T-helper 2 cell treated with Interferon-gamma antibody and Interleukin-4, amounts not matched to agents 100 ng/mL and 5 ng/mL, for 36 hours (primary cell): Measurements from ENCODE around the gene EDNRA. TPM values are rescaled to one million over a fixed set of nuclear protein-coding genes. Genes with fewer than 3 reads are reported as not detected.

Experiments
- intact Hi-C: fragments of 100-400 bp; cut with micrococcal nuclease; formaldehyde crosslinking; loops from one replicate; pipeline ENCODE4 v1.15.1; 2023
- total RNA-seq: library from RNA; stranded (reverse); gene quantifications from 2 replicates; pipeline ENCODE4 v1.2.3, GENCODE V29; 2022

Gene EDNRA
- total RNA-seq, 1 donor from 2014 or later = not detected

DNA sequence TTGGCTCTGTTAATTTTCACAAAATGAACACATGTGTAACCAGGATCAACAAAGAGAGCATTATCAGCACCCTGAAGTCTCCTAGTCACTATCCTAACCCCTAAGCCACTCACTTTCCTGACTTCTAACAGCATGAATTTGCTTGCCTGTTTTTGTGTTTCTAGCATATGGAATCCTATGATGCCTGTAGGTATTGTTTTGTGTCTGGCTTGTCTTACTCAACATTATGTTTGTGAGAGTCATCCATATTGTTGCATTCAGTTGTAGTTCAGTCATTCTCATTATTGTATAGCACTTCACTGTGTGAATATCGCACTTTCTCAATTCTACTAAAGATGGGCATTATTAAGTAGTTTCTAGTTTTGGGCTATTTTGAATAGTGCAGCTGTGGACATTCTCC is 15.6 kb downstream of the EDNRA start:
- intact Hi-C loops = no loop called here

DNA sequence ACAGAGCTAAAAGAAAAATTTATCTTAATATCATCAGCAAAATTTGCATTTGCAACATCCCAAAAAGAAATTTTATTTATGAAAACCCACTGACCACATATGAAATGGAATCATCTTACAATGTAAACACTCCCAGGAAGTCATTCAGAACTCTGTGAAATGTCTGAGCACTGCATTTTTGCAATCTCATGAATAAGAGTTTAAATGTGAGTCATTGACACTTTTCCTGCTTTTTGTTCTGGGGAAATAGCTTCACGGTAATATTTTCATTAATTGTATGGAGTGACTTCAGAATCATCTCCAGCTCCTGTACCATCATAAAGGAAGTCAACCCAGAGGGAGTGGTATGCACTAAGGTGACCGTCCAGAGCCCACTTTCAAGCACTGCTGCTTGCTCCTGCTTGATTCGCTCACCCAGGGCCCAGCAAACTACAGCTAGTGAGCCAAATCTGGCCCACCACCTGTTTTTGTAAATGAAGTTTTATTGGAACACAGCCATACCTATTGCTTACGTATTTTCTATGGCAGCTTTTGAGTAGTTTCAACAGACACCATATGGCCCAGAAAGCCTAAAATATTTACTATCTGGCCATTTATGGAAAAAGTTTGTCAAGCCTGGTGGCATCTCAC is 17.2 kb downstream of the EDNRA start:
- intact Hi-C loops = no loop called here

DNA sequence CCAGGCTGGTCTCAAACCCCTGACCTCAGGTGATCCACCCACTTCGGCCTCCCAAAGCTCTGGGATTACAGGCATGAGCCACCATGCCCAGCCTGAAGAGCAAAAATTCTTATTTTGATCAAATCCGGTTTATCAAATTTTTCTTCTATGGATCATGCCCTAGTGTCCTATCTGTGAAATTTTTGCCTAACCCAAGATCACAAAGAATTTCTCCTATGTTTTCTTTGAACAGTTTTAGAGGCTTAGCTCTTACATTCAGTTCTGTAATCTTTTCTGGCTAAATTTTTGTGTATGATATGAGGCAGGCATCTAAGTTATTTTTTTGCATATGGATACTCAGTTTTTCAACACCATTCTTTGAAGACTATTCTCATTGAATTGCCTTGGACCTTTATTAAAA is 27.4 kb downstream of the EDNRA start:
- intact Hi-C loops = no loop called here

DNA sequence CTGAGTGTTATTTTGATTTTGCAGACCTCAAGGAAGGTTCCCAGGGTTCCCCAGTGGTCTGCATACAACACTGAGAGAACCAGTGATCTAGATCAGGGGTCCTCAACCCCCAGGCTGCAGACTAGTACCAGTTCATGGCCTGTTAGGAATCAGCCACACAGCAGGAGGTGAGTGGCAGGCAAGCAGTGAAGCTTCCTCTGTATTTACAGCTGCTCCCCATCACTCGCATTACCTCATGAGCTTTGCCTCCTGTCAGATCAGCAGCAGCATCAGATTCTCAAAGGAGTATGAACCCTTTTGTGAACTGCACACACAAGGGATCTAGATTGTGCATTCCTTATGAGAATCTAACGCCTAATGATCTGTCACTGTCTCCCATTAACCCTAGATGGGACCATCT is 28.5 kb downstream of the EDNRA start:
- intact Hi-C loops = no loop called here

DNA sequence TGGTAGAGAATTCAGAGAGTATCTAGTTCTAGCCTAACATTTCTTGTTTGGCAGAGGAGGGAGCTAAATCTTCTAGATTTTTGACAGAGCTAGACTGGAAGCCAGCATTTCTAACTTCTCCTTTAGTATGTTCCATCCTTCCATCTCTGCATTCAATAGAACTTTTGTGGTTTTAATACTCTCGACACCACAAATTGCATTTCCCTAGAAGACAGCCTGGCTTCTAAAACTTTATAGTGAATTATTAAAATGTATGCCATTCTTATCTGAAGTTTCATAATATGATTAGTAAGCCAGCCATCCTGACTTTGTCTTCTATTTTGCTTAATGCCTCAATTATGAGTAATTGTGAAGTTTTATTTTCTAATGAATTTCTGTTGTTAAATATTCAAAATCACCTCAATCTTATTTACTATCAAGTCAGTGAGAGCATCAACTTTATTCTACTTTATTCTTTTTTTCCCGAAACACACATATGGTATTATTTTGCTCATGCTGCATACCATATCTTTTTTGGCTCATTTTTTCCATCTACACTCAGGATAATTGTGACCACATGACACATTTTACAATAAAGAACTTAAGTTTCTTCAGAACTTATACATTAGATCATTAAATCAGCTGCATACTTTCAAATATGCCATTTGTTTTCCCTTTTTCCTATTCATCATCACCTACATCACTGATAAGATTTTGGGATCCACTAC is 30.2 kb downstream of the EDNRA start:
- intact Hi-C loops = no loop called here

DNA sequence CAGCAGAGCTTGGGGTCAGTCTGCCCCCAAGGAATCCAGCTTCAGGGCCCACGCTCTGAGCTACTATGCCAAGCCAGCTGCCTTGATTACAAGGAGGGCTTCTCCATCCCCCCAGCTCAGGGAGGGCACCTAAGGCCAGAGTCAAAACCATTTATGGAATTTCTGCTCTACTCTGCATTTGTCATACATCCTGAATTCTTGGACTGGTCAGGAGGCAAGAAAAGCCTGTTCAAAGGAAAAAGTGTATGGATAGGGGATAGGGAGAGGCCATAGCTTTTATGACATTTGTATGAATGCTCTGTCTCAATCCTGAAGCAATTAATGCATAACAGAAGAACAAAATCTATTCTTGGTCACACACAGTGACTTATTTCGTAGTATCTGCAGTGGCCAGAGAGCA is 32.2 kb downstream of the EDNRA start:
- intact Hi-C loops = no loop called here

DNA sequence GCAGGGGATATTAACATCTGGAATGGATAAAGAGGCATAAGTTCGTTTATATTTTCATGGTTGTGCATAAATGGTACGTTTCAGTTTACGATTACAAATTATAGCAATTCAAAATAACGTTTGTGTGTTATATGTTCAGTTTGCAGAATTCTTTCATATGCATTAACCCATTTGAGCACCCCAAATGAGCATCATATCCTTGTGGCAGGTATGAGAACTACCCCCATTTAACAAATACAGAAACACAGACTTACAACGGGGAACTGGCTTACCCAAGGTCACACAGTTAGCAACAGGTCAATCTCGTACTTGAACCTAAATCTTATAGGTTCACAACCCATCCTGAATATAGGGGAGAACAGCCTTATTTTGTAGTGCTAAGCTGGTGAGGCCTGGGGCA is 33.1 kb downstream of the EDNRA start:
- intact Hi-C loops = no loop called here

DNA sequence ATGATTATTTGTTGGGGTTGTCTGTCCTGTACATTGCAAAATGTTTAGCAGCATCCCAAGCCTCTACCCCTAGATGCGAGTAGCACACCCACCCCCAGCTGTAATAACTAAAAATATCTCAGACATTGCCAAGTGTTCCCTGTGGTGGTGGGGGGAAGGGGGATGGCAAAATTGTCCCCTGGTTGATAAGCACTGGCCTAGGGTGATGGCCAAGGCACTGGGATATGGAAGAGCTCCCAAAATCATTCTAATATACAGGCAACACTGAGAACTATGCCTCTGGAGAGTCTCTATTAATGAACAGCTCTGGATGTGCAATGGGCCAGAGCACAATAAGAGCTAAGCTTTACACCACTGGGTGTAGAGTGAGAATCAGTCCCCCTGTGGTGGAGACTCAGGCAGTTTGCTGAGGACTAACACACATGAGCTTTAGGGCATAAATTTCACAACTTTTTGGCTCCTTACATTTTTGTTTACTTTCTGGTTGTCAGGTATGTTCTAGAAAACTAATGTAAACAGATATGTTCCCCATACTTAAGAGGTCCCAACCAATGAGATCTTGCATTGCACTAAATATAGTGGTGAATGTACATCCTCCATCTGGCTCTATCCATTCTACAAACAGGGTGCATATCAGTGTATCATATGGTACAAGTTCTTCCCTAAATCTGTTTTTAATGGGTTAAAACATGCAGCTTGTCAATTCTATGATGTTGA is 34.5 kb downstream of the EDNRA start:
- intact Hi-C loops = no loop called here

DNA sequence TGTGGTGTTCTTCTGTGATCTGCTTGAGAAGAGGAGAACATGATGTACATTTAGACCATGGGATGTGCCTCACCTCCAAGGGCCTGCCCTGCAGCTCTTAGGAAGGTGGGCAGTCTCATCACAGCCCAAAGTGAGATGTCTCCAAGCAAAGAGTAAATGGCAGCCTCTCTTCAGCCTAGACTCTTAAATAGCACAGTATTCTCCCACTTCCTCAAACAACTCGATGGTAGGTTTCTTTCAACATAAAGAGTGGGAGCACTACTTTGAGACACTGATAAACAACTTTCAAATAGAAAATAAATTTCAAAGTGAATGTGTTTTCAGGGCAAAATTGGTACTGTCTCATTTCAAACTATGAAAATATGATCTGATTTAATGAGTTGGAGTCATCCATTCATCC is 35.2 kb downstream of the EDNRA start:
- intact Hi-C loops = no loop called here

DNA sequence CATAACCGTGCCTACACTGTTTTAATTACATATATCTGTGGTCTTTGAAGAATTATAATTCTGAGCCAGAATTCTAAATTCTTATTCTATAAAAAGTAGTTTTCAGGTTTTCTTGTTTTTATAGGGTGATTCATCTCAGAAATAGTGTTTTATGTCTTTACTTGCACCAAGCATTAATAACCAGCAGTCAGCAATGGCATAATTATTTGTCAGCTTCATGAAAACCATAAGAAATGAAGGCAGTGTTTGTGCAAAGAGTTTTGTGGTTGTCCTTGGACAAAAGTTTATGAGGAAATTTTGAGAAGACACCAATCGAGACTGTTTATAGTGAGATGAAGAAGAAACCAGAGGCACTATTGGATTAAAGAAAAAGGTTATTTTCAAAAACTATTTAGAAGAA is 37.2 kb downstream of the EDNRA start:
- intact Hi-C loops = loop anchor here (2.0 kb wide), 1 partner anchor 191 kb away; no protein-coding TSS in a partner anchor

DNA sequence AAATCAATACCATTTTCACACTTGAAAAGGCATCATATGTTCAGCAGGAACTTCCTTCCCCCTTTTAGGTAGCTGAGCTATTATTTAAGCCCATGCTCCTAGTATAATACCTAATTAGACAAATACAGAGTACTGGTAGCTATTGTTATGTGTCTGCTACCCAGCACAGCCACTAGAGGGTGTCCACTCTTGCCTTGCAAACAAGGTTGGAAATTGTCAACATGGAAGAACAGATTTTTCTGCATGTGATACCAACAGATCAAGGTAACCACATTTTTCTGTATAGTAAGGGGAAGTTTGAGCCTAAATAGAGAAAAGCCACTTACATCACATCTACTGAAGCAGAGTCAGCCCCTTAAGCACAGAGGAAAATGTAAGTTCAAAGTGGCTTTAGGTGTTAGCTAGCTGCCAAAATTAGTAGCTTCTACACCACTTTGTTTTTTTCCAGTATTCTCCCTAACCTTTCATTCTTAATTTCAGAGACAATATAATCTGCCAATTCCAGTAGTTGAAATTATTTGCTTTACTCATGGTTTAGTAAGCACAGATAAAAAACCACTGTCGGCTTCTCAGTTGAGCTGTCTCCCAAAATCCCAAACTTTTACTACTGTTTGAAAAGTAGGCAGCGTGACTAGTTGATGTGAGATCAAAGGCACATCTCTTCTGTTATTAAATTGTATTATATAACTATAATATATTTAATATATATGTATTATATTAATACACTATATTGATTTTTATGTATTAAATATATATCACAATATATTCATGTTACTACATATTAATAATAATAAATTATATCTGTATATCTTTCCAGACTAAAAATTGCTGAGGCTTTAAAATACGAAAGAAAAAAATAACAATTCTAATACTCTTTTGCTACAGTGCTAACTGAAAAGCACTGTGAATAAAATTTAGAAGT is 38.2 kb downstream of the EDNRA start:
- intact Hi-C loops = loop anchor here (1.0 to 2.0 kb wide), 3 partner anchors 71 to 347 kb away; no protein-coding TSS in a partner anchor

DNA sequence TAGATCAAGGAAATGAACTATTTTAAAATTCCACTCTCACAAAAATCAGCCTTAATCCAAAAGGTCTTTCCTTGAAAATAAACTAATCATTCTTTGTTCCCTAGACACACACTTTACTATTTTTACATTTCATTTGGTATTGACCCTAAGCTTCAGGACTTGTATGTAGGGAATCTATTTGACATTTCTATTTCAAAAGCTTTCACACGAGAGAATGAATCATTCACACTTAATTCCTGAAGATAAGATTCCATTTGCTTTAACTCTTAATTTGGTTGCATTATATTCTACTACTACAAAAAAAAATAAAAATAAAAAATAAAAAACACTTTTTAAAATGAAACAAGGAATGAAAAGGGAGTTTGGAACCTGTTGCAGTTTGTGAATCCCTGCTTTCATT is 43.7 kb downstream of the EDNRA start:
- intact Hi-C loops = no loop called here

DNA sequence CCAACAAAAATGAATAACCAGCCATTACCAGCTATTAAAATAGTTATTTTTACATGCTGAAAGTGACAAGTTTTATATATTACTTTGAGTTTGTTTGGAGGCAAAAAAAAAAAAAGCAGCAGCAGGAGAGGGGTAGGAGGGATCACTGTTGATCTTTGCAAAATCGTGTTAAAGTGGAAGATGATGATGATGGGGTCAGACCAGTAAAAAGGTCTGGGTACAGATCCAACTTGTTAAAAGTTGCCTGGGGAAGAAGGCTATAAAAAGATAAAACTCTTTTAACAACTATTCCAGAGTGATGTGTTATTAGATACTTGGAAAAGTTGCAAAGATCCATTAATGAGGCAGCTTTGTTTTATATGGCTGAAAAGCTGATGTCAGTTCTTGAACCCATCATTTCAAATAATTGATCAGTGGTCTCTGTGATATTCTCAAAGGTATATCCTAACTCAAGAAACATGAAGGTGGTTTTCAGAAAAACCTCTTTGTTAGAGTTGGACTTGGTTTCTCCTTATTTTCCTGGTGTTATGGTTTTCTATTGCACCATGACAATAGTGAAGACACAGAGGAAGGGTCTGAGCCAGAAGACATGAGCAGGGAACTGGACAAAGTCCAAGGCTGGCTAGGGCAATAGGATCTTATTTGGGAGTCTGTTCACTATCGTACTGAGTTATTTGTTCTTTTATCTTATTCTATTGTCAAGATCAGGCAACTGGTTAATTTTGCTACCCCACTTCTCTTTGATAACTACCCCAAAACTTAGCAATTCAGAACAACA is 44.8 kb downstream of the EDNRA start:
- intact Hi-C loops = no loop called here

DNA sequence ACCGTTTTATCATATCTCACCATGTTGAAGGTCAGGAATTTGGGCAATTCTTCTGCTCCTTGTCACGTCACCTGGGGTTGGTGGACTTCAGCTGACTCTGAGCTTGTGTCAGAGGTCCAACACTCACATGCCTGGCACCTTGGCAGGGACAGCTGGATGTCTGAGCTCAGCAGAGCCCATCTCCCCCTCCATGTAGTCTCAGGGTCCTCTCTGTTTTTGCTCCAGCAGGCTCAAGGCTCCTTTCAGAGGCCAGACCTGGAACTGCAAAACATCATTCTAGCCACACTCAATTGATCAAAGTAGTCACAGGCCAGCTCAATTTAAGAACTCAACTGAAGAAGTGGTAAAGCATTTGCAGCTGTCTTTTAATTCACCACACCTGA is 45.4 kb downstream of the EDNRA start:
- intact Hi-C loops = no loop called here

DNA sequence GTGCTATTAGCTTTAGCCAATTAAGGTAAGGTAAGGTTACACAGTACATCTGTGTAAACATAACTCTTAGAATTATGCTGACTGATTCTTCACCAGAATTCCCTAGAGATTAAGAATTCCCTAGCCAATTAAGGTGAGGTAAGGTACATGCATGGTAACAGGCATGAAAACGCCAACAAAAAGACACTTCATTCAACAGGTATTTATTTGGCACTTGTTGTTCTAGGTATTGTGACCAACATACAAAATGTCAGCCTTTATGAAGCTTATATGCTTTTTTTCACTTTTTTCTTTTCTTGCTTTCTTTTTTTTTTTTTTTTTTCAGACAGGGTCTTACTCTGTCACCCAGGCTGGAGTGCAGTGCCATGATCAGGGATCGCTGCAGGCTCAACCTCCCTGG is 47.2 kb downstream of the EDNRA start:
- intact Hi-C loops = no loop called here

DNA sequence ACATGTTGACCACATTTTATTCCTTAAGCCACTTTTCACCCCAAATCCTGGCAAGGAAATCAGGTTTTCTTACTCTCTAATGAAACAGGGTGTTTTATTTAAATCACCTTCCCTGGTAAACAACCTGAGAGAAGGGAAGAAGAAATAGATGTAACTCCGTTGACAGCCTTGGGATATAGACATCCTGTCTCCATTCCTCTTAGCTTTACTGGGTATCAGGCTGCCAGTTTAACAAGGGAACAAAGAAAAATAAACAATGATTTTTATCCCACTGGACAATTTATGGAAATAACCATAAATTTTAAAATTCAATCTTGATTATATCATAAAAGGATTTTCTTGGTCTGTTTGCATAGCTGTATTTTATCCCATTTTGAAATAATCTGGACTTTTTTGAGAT is 49.2 kb downstream of the EDNRA start:
- intact Hi-C loops = no loop called here

DNA sequence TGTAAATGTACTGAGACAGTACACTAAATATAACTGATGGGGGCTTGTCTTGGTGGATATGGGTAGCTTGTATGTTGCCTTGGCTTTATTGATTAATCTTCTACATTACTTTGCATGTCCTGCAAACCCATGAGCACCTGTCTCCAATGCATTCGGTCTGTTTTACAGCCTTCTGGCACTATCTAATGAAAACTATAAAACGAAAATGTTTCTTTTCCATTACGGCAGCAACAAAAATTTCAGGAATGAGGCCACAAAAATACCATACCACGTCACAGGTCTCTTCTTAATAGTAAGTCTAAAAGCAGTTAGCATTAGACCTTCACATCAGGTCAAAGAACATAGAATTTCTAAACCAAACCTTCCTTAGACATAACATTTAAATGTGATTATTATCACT is 49.8 kb downstream of the EDNRA start:
- intact Hi-C loops = no loop called here

DNA sequence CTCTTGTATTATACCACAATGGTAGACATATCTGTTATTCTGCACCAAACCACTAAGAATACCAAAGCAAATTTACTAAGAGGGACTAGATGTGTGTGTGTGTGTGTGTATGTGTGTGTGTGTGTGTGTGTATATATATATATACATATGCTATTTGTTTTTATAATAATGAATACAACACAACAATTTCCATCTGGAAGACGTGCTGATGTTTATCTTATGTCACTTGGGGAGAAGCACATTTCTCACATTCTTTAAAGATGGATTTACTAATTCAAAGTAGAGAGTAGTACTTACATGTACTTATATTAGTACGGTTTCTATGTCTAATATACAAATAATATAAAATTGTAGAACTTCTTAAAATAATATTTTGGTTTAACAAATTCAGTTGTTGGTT is 52.0 kb downstream of the EDNRA start:
- intact Hi-C loops = no loop called here

DNA sequence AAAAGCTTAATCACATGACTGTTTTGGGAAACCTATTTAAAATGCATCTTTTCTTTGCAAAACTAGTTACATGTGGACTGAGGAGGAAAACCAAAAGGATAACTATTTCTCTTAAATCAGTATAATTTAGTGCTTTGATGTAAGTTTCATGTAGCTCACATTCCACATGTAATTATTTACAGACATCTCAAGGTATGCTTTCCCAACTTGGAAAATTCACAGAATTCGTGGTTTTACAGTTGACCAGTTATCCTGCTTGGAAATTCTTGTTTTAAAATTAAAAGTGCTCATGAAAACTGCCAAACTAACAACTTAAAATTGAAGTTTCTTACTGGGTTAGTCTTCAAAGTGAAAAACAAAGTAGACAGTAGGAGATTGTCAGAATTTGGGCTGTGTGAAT is 52.4 kb downstream of the EDNRA start:
- intact Hi-C loops = no loop called here

DNA sequence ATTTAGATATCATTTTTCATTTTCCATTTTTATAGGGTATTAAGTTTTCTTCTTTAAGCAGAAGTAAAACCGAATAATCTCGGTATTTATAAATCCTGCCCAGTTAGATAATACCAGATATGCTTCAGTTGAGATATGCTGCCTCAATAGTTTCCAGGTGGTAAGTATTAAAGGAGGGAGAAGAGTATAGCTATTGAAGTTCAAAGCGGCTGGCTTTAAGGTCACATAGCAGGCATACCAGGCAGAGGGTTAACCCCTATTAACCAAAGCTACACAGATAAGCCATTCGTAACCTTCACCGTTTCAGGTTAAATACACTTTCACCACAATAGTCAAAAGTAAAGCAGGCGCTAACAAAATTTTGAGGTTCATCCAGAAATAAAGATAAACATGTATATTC is 54.2 kb downstream of the EDNRA start:
- intact Hi-C loops = no loop called here

DNA sequence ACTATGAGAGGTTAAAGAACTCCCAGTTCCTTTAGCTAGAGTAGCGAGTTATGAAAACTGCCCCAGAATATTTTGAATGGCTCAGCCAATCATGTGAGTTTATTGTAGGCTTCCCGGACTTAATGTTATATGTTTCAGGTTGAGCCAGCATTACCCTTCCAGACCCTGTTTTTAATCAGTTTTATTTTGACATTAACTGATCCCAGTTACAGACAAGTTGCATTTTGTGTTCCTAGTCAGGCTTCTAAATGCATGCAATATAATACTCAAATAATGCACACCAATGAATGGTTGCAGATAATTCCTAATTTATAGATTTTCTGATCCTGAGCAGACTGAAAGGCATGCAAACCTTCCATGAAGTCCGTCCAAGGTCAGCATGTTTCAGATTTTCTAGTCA is 57.8 kb downstream of the EDNRA start:
- intact Hi-C loops = no loop called here
